Heart right ventricle (tissue), 16 donors: Measurements from ENCODE around the gene ATP11A. TPM values are rescaled to one million over a fixed set of nuclear protein-coding genes. Genes with fewer than 3 reads are reported as not detected.
A peak's percentile ranks its signal among the peaks of the same experiment; 100 is the strongest.

Experiments used
- ATAC-seq, 8 donors: fragments of 200-7000 bp; cut with Tn5 transposase; one replicate each; pipeline ENCODE4 v1.9.1; 2020; ENCODE audit warnings: mild to moderate bottlenecking in 8 of 8, moderate library complexity in 8 of 8, moderate number of reproducible peaks in 1 of 8
- DNase-seq, 2 donors: peaks; one replicate each; pipeline ENCODE4 v3.0.0-alpha.2; 2020
- H3K27ac ChIP-seq, 10 donors: fragments of 200-600 bp; sonication (generic) in 2 of 10; one replicate each; pipeline versions ENCODE4 v1.5.0 to v1.8.0; 2020 to 2022; ENCODE audit warnings: mild to moderate bottlenecking in 3 of 10
- H3K27me3 ChIP-seq, 7 donors: fragments of 200-600 bp; one replicate each; pipeline ENCODE4 v1.8.0; 2021 to 2022; ENCODE audit warnings: mild to moderate bottlenecking in 2 of 7
- H3K36me3 ChIP-seq, 9 donors: fragments of 200-600 bp; sonication (generic) in 1 of 9; one replicate each; pipeline versions ENCODE4 v1.5.0 to v1.8.0; 2020 to 2022; ENCODE audit warnings: mild to moderate bottlenecking in 2 of 9
- H3K4me1 ChIP-seq, 9 donors: fragments of 200-600 bp; sonication (generic) in 1 of 9; one replicate each; pipeline versions ENCODE4 v1.5.0 to v1.8.0; 2020 to 2022; ENCODE audit warnings: mild to moderate bottlenecking in 4 of 9
- H3K4me3 ChIP-seq, 10 donors: fragments of 200-600 bp; sonication (generic) in 2 of 10; one replicate each; pipeline versions ENCODE4 v1.5.0 to v1.8.0; 2020 to 2022; ENCODE audit warnings: mild to moderate bottlenecking in 7 of 10, moderate library complexity in 2 of 10
- H3K9me3 ChIP-seq, 11 donors: fragments of 200-600 bp in 10 of 11; sonication (generic) in 2 of 11; one replicate each; pipeline versions ENCODE4 v1.5.0 to v1.8.0; 2013 to 2022; ENCODE audit warnings: mild to moderate bottlenecking in 2 of 11, control low read depth in 1 of 11, moderate library complexity in 1 of 11
- CTCF ChIP-seq, 9 donors: fragments of 200-600 bp; sonication (generic) in 2 of 9; IDR thresholded peaks; one replicate each; pipeline versions ENCODE4 v1.5.0 to v1.8.0; 2021 to 2022; ENCODE audit warnings: antibody characterized with exemption in 9 of 9, mild to moderate bottlenecking in 5 of 9, moderate library complexity in 1 of 9
- WGBS, 2 donors: extraction: QIAGEN DNeasy Blood & Tissue Kit; methylation state at CpG; one replicate each; pipeline ENCODE4 v1.1.7; 2013; ENCODE audit warnings: inconsistent platforms in 1 of 2; 5-methylcytosine and 5-hydroxymethylcytosine counted together
- intact Hi-C, 10 donors: fragments of 100-400 bp; cut with DNase I; formaldehyde crosslinking; loops; one replicate each; pipeline versions ENCODE4 v1.11.1 to v1.14.2; 2022
- polyA plus RNA-seq, 2 donors: library from polyadenylated mRNA; stranded (reverse); fragments of 200-250 nt; gene quantifications; one replicate each; pipeline ENCODE4 v1.2.3, GENCODE V29; 2013
- total RNA-seq, 10 donors: library from RNA; stranded (reverse); fragmentation: NEBNext Ultra II Directional in 3 of 10; extraction: Animal tissue kit (Norgen Biotek cat#: 25700) in 3 of 10; gene quantifications; one replicate each; pipeline versions ENCODE4 v1.2.1 to v1.2.4, GENCODE V29; 2021 to 2023
- donor health status: Arrhythmogenic right ventricular cardiomyopathy.
- donor health status: ischemic (EF 13 %, LVEDD 7.1; RV severe dilation, severe dysfunction).
- donor health status: healthy with polysubstance abuse.
- donor health status: DM: no; HTN: yes; CAD: no.
- donor health status: DM: no; HTN: no; CAD: no.
- donor health status: ischemic (EF 25% LVEDD 6.9; RV normal size, moderate dysfunction).
- donor health status: ischemic (EF 25% LVEDD 5.7; RV mildly dilated, moderate dysfunction).
- donor health status: healthy.
- donor health status: DM: yes; HTN: yes; CAD: no.
- donor health status: Ischemic cardiomyopathy.
- donor health status: ischemic (EF 35%, LVEDD 5.7; RV mildly dilated, moderate dysfunction).
- donor health status: nonischemic (EF 11% LVEDD 7.7; RV severe dilation, severe dysfunction).
- donor health status: DM: yes; HTN: yes; CAD: no.
- donor health status: PGD.
- donor health status: ischemic (EF 29% LVEDD 5.4; RV normal size, mild dysfunction).
- donor health status: nonischemic (EF 23%, LVEDD 6.1; RV moderate dilation, normal function).

Gene ATP11A
- total and polyA plus RNA-seq, 12 donors = 20.0 to 164 (median 107) TPM

DNA sequence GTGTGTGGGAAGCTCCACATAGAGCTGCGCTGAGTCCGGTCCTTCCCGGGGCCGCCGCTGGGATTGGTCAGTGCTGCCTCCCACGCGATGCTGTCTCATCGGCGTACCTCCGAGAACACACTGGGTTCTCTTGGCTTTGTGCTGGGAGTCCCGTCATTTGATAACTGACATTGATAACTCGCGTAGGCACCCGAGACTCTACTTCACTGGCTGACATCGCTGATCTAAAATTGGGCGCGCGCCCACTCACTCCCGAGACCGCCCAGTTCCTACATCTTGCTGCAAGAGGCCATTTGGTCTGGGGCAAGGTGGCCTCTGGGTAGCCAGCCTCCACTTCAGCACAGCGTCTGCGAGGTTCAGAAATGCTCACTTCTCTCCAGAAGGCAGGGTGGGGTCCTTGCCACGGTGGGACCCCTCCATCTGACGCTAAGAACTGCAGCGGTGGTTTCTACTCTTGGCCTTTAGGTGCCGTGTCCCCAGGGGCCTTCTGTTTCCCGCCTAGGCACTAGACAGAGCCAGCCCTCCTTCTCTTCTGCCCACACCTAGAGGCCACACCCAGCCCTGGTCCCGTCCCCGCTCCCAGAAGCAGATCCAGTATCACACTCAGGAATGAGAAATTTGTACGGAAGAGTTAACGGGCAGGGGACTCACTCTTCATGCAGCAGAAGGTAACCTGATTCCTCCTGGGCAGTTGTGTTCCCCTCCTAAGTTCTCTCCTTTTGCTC lies 40.7 kb upstream of the ATP11A start:
- Histone ChIP-seq H3K27me3 (no peaks in the 10 kb centered on the region), H3K36me3 (no peaks in the 10 kb centered on the region), H3K4me1 (peaks cover 0 to 21% (median 12%) of the 10 kb centered on the region in 9 donors), H3K4me3 (no peak overlapping the region), H3K9me3 (no peaks in the 10 kb centered on the region), H3K27ac (no peak overlapping the region)
- 94 to 96% methylated on average over 31 of the region's 31 CpGs for WGBS, 2 donors
- DNase-seq = no peak
- no peak for TF ChIP-seq CTCF (IDR thresholded peaks at IDR 0.05)
- intact Hi-C loops = loop anchor here in 1 of 10 donors (10.0 kb wide), 1 partner anchor 196 kb away; no protein-coding TSS in a partner anchor
- ATAC-seq = no peak

DNA sequence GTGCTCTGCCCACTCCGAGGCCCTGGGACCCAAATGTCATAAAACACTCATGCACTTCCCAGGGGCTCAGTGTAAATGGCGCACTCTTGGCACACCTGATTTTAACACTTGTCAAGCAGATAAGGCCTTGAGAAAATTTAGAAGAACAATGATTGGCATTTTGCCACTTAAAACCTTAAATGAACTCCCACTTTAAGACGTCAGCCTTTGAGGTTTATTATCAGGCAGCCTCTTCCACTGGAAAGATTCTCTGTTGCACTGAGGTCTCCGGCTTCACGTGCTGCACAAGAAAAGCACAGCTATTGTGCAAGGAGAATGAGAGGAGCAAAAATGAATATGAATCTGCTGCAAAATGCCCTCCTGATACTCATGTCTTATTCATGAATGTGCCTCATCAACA lies 38.5 kb upstream of the ATP11A start:
- ATAC-seq = peak in 5 of 8 donors; percentile 31 to 60 (median 54)
- H3K36me3 ChIP-seq = no peaks in the 10 kb centered on the region
- no peak for TF ChIP-seq CTCF (IDR thresholded peaks at IDR 0.05)
- no peaks in the 10 kb centered on the region for H3K27me3 ChIP-seq
- DNase-seq = no peak
- WGBS, 2 donors = 46 to 49% methylated on average over 5 of the region's 5 CpGs
- no peak overlapping the region for H3K4me3 ChIP-seq
- H3K27ac ChIP-seq = peak overlapping the region in 1 of 10 donors; percentile 51
- no peaks in the 10 kb centered on the region for H3K9me3 ChIP-seq
- intact Hi-C loops = no loop called here
- H3K4me1 ChIP-seq = peaks cover 0 to 21% (median 12%) of the 10 kb centered on the region in 9 donors

DNA sequence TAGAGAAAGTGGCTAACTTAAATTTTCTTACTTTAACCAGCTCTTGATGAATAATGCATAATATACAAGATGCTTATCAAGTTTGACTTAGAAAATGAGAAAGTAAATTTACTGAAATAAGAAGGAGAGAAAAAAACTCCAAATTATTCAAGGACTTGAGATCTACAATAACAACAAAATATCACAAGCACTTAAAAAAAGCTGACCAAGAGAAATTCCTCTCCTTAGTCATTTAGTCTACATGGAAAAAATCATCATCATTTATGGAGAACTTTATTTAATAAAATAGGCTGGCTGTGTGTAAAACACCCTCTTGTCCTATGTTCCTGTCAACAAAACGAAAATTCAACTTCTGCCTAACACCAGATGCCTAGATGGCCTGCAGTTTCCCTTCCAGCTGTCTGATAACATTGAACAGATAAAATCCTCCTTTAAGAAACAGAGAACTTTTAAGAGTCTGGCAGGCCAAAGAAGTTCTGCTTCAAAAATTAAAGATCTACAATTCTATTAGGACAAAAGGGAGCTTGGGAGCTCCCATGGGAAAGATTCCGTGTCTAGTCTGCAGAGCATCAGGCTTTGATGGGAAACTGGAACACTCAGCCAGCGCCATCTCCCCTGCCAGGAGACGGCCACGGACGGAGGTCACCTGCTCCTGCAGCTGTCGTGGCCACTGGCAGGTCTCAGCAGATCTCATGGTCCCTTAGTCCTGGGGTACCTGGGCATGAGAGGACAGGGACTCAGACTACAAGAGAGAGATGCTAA lies 37.9 kb upstream of the ATP11A start:
- no peaks in the 10 kb centered on the region for H3K36me3 ChIP-seq
- 47 to 53% methylated on average over 7 of the region's 7 CpGs for WGBS, 2 donors
- intact Hi-C loops = no loop called here

More for the DNA sequence above, 37.9 kb upstream of the ATP11A start:
- no peak for TF ChIP-seq CTCF (IDR thresholded peaks at IDR 0.05)
- no peak overlapping the region for H3K4me3 ChIP-seq
- peaks cover 0 to 21% (median 12%) of the 10 kb centered on the region in 9 donors for H3K4me1 ChIP-seq
- H3K9me3 ChIP-seq = no peaks in the 10 kb centered on the region
- H3K27me3 ChIP-seq = no peaks in the 10 kb centered on the region
- ATAC-seq (peak in 2 of 8 donors; percentile 22 to 35), DNase-seq (no peak)
- peak overlapping the region in 4 of 10 donors; percentile 9 to 51 (median 28) for H3K27ac ChIP-seq
